HCT116 (cell line): ENCODE results near the gene RNF166. TPM values are rescaled to one million over a fixed set of nuclear protein-coding genes. Genes with fewer than 3 reads are reported as not detected.

ENCODE experiments used
- ATAC-seq: fragments of 200-7000 bp; cut with Tn5 transposase; 2 replicates; pipeline ENCODE4 v1.9.1; 2020; ENCODE audit warnings: mild to moderate bottlenecking, moderate library complexity
- BruUV-seq: library from RNA; stranded (reverse); fragments of 400-500 nt; replicated peaks from 2 replicates; lab custom pipeline; 2021; lab: Mats Ljungman, UMichigan
- CTCF ChIA-PET: fragments of 300-600 bp; sonication (Branson Sonifier 250); formaldehyde crosslinking; loops from one replicate; lab custom pipeline; 2021; ENCODE audit warnings: antibody characterized with exemption; lab: Charles Lee
- POLR2A ChIA-PET: fragments of 300-600, 350-600 bp; sonication (Branson Sonifier 250); formaldehyde crosslinking; loops from one replicate; lab custom pipeline; 2021; ENCODE audit warnings: antibody characterized with exemption; lab: Charles Lee
- RAD21 ChIA-PET, 2 experiments: fragments of 300-600 bp; sonication (Branson Sonifier 250); formaldehyde crosslinking; loops; one replicate each; lab custom pipeline; 2023; ENCODE audit warnings: low total read pairs in 2 of 2; ENCODE audit not compliant: uncharacterized antibody in 2 of 2, unreplicated experiment in 2 of 2, low non-redundant PET in 1 of 2; lab: Charles Lee
- DNase-seq: peaks from one replicate; pipeline ENCODE4 v3.0.0-alpha.2; 2010; ENCODE audit warnings: low read depth, low spot score
- H2AFZ ChIP-seq: fragments of 200-600 bp; shearing (Covaris generic), sonication (generic); 2 replicates; pipeline ENCODE4 v1.6.1; 2017; ENCODE audit warnings: low read depth, mixed run types, mixed read lengths, antibody characterized with exemption, low read length; ENCODE audit not compliant: poor library complexity, severe bottlenecking
- H3K27ac ChIP-seq: 2 replicates; pipeline ENCODE4 v1.5.1; 2012; ENCODE audit warnings: low read depth, low read length
- H3K27me3 ChIP-seq: fragments of 200-600 bp; sonication (generic); 2 replicates; pipeline ENCODE4 v1.6.1; 2016; ENCODE audit warnings: mixed run types, low read length, mixed read lengths; ENCODE audit not compliant: insufficient read depth
- H3K36me3 ChIP-seq, 2 experiments: fragments of 200-500 bp in 1 of 2; fragments of 200-600 bp in 1 of 2; sonication (Bioruptor generic) in 1 of 2; sonication (generic) in 1 of 2; 2 replicates each; pipeline versions ENCODE4 v1.5.1 to v1.6.1; 2014 to 2016; ENCODE audit warnings: low read length in 2 of 2, inconsistent platforms in 1 of 2, mixed read lengths in 1 of 2, mixed run types in 1 of 2; ENCODE audit not compliant: insufficient read depth in 2 of 2, control insufficient read depth in 1 of 2
- H3K4me1 ChIP-seq, 2 experiments: fragments of 200-600 bp in 1 of 2; sonication (generic) in 1 of 2; 2 replicates each; pipeline versions ENCODE4 v1.5.1 to v1.6.1; 2012 to 2017; ENCODE audit warnings: low read length in 2 of 2, inconsistent platforms in 1 of 2, mild to moderate bottlenecking in 1 of 2, mixed read lengths in 1 of 2, mixed run types in 1 of 2, moderate library complexity in 1 of 2; ENCODE audit not compliant: insufficient read depth in 2 of 2, control insufficient read depth in 1 of 2
- H3K4me2 ChIP-seq: fragments of 200-600 bp; sonication (generic); 2 replicates; pipeline ENCODE4 v1.6.1; 2017; ENCODE audit warnings: mixed run types, low read length, mixed read lengths
- H3K4me3 ChIP-seq, 2 experiments: fragments of 200-600 bp in 1 of 2; sonication (generic) in 1 of 2; replicated peaks in 1 of 2; 2 replicates each; pipeline ENCODE4 v1.5.1; 2011 to 2016; ENCODE audit warnings: low read length in 2 of 2, control low read depth in 1 of 2, low read depth in 1 of 2, mild to moderate bottlenecking in 1 of 2, mixed read lengths in 1 of 2, mixed run types in 1 of 2
- H3K79me2 ChIP-seq: fragments of 200-600 bp; sonication (generic); 2 replicates; pipeline ENCODE4 v1.6.1; 2017; ENCODE audit warnings: mild to moderate bottlenecking, mixed run types, low read length, moderate library complexity, mixed read lengths; ENCODE audit not compliant: insufficient read depth
- H3K9ac ChIP-seq: fragments of 200-600 bp; sonication (generic); 2 replicates; pipeline ENCODE4 v1.6.1; 2016; ENCODE audit warnings: low read length, mixed read lengths
- H3K9me2 ChIP-seq: fragments of 200-600 bp; sonication (generic), shearing (Covaris generic); 2 replicates; pipeline ENCODE4 v1.6.1; 2017; ENCODE audit warnings: mixed run types, mild to moderate bottlenecking, moderate library complexity; ENCODE audit not compliant: insufficient read depth
- H3K9me3 ChIP-seq, 2 experiments: fragments of 200-500 bp in 1 of 2; fragments of 200-600 bp in 1 of 2; sonication (Bioruptor generic) in 1 of 2; sonication (generic) in 1 of 2; 2 replicates each; pipeline ENCODE4 v1.6.1; 2014 to 2017; ENCODE audit warnings: low read length in 2 of 2, mixed read lengths in 2 of 2, inconsistent platforms in 1 of 2, low read depth in 1 of 2, mild to moderate bottlenecking in 1 of 2, mixed run types in 1 of 2, moderate library complexity in 1 of 2; ENCODE audit not compliant: control insufficient read depth in 1 of 2, insufficient read depth in 1 of 2
- H4K20me1 ChIP-seq: fragments of 200-600 bp; sonication (generic), shearing (Covaris generic); 2 replicates; pipeline ENCODE4 v1.6.1; 2017; ENCODE audit warnings: mixed run types, mild to moderate bottlenecking, moderate library complexity; ENCODE audit not compliant: insufficient read depth
- POLR2AphosphoS5 ChIP-seq: IDR thresholded peaks from 2 replicates; pipeline ENCODE4 v1.6.1; 2011; ENCODE audit warnings: mild to moderate bottlenecking, low read depth, low read length, moderate library complexity
- intact Hi-C: fragments of 100-400 bp; cut with micrococcal nuclease; formaldehyde crosslinking; loops from 2 replicates; pipeline ENCODE4 v1.10.0; 2022
- total RNA-seq: library from RNA; stranded (reverse); gene quantifications from one replicate; pipeline ENCODE4 v1.2.1, GENCODE V29; 2021; ENCODE audit not compliant: unreplicated experiment
- TF ChIP-seq, protein P1 (sequence below): IDR thresholded peaks from 2 replicates; pipeline ENCODE4 v1.6.1; 2011; ENCODE audit warnings: mild to moderate bottlenecking, low read length, moderate library complexity; ENCODE audit not compliant: insufficient replicate concordance; ENCODE audit errors: extremely low read depth
- TF ChIP-seq, protein P2 (sequence below), 3 experiments: fragments of 200-600 bp in 1 of 3; sonication (generic) in 1 of 3; IDR thresholded peaks in 2 of 3; conservative IDR thresholded peaks in 1 of 3; 2 replicates each; pipeline ENCODE4 v1.5.1; 2012 to 2017; ENCODE audit warnings: low read depth in 2 of 3, low read length in 2 of 3, antibody characterized with exemption in 1 of 3, borderline replicate concordance in 1 of 3, control low read depth in 1 of 3, mild to moderate bottlenecking in 1 of 3, mixed read lengths in 1 of 3, mixed run types in 1 of 3, moderate library complexity in 1 of 3; ENCODE audit not compliant: insufficient read depth in 1 of 3

The RNF166 gene
- total RNA-seq, 1 experiment from 2014 or later = 39.4 TPM

DNA sequence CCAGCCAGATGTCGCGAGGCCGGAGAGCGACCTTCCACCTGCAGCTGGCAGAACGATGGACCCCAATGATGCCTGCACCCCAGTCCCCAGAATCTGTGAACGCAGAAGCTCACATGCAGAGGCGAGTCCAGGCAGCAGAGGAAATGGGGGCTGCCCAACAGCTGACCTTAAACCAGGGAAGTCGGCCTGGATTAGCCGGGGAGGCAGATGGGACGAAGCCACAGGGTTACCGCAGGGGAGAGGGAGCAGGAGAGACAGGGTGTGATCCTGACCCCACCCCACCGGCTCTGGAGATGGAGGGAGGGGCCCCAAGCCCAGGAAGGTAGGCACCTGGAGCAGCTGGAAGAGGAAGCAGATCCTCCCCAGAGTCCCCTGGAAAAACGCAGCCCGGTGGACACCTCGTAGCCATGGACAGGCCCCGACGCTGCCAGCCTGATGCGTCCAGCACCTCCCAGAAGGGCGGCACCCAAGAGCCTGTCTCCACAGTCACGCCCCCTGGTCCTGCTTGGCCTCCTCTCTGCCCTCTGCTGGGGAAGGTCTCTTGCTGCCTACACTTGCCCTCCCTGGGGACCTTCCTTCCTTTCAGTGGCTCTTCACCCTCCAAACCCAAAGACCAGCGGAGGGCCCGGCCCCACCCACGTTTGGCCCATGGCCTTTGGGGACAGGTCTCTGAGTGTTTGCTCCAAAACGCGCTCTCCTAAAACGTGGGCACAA, 41.5 kb upstream of the RNF166 start:
- H3K27me3 ChIP-seq = no peaks in the 10 kb centered on the region
- ChIA-PET RAD21 (no interaction called here), POLR2A (no interaction called here), CTCF (interaction anchor here (0.6 to 4.7 kb wide), 2 partner anchors 10 to 37 kb away, joined by 3 to 30 read pairs; partner anchors contain the start of gene PIEZO1)
- intact Hi-C loops = no loop called here
- H3K4me3 ChIP-seq = no peak overlapping the region
- peaks cover 2 to 24% of the 10 kb centered on the region in 2 experiments; a peak in 2 of 4 replicates for H3K36me3 ChIP-seq
- ATAC-seq (peak; percentile 89), DNase-seq (peak; percentile 67)
- H3K79me2 ChIP-seq = peaks cover 85% of the 10 kb centered on the region
- peaks cover 0 to 16% of the 10 kb centered on the region in 2 experiments; a peak in 2 of 4 replicates for H3K4me1 ChIP-seq
- H2AFZ ChIP-seq = no peak overlapping the region
- H3K9me2 ChIP-seq = no peaks in the 10 kb centered on the region
- peaks cover 10% of the 10 kb centered on the region; the same call in 1 of the 2 replicates for H4K20me1 ChIP-seq
- no peak overlapping the region for H3K4me2 ChIP-seq
- H3K9me3 ChIP-seq = no peaks in the 10 kb centered on the region
- H3K9ac ChIP-seq = no peak overlapping the region
- no peak overlapping the region; the same call in 1 of the 2 replicates for H3K27ac ChIP-seq
- no TSS peak for BruUV-seq
- TF ChIP-seq, protein P1, sequence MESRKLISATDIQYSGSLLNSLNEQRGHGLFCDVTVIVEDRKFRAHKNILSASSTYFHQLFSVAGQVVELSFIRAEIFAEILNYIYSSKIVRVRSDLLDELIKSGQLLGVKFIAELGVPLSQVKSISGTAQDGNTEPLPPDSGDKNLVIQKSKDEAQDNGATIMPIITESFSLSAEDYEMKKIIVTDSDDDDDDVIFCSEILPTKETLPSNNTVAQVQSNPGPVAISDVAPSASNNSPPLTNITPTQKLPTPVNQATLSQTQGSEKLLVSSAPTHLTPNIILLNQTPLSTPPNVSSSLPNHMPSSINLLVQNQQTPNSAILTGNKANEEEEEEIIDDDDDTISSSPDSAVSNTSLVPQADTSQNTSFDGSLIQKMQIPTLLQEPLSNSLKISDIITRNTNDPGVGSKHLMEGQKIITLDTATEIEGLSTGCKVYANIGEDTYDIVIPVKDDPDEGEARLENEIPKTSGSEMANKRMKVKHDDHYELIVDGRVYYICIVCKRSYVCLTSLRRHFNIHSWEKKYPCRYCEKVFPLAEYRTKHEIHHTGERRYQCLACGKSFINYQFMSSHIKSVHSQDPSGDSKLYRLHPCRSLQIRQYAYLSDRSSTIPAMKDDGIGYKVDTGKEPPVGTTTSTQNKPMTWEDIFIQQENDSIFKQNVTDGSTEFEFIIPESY = no peak
- TF ChIP-seq, protein P2, sequence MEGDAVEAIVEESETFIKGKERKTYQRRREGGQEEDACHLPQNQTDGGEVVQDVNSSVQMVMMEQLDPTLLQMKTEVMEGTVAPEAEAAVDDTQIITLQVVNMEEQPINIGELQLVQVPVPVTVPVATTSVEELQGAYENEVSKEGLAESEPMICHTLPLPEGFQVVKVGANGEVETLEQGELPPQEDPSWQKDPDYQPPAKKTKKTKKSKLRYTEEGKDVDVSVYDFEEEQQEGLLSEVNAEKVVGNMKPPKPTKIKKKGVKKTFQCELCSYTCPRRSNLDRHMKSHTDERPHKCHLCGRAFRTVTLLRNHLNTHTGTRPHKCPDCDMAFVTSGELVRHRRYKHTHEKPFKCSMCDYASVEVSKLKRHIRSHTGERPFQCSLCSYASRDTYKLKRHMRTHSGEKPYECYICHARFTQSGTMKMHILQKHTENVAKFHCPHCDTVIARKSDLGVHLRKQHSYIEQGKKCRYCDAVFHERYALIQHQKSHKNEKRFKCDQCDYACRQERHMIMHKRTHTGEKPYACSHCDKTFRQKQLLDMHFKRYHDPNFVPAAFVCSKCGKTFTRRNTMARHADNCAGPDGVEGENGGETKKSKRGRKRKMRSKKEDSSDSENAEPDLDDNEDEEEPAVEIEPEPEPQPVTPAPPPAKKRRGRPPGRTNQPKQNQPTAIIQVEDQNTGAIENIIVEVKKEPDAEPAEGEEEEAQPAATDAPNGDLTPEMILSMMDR (IDR thresholded peaks at IDR 0.05 in 2 of 3, conservative IDR thresholded peaks at IDR 0.05 in 1 of 3; ENCODE audit: borderline replicate concordance in 1 of 3, insufficient read depth in 1 of 3, low read depth in 2 of 3, low read length in 2 of 3) = peak; percentile 88 to 98 (median 97)
- peak; percentile 32; the same call in 1 of the 2 replicates for TF ChIP-seq POLR2AphosphoS5
